Measurements from ENCODE around the gene RNF31.
A peak's percentile ranks its signal among the peaks of the same experiment; 100 is the strongest.

RNF31 gene

GRCh38 chr14:24113379-24113800, 33.9 kb upstream of the RNF31 start:
- DNase-seq (ENCODE audit: low read depth): no peak
- H3K4me3 ChIP-seq (ENCODE audit: low read depth, low read length): peak overlapping the region; percentile 85
- no peak for TF ChIP-seq CTCF (conservative IDR thresholded peaks at IDR 0.05; ENCODE audit: low read depth, low read length)

GRCh38 chr14:24113801-24114531, 33.3 kb upstream of the RNF31 start:
- H3K4me3 ChIP-seq (ENCODE audit: low read depth, low read length): peak overlapping the region; percentile 85
- TF ChIP-seq CTCF (conservative IDR thresholded peaks at IDR 0.05; ENCODE audit: low read depth, low read length): no peak
- DNase-seq (ENCODE audit: low read depth): peak; percentile 82

DNA sequence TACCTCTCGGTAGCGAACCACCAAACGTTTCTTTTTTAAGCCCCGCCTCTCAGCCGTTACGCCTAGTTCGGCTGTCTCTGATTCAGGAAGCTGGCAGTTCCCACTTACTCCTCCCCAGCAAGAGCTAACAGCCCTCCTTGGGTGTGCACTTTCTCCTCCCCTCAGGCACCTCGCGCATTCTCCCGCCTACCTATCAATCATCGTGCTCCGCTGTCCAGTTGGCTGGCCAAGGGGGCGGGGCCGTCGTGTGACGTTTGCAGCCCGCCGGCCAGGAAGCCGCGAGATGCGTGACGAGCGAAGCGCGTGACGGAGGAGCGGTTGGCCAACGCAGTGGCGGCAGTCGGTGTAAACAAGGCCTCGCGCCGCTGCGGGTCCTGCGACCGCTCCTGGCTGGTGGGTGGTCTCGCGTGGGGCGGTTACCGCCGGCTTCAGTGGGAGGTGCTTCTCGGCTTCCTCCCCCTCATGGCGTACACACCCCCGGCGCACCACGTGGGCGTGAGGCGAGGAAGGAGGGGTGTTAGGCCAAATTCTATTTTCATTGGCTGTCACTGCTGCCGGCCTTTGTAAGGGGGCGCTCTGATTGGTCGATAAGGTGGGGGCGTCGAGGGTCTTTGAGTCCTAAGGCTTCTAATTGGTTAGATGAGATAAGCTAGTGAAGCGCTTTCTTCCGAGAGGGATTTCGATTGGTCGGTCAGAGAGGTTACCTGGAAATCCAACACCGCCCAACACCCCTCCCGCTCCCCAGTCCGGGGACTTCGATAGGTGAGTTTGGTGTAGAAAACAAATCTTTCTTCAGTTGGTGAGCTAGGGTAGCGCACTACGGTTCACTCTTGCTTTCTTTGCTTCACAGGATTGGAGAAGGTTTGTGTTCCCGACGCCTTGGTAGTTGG, 32.5 kb upstream of the RNF31 start, which contains the start of the genes DCAF11 and NRL:
TSS of gene DCAF11 (plus strand) at position 246 of the 890 bp plus-strand sequence. CDS start 818 bp downstream, outside the sequence.
TSS of gene NRL (minus strand) at position 418 of the 890 bp plus-strand sequence. CDS start 32,101 bp downstream, outside the sequence.
- peak within 1 kb of the TSS; percentile 91 for H3K4me3 ChIP-seq (ENCODE audit: low read depth, low read length)
- no peak for TF ChIP-seq CTCF (conservative IDR thresholded peaks at IDR 0.05; ENCODE audit: low read depth, low read length)
- peak; percentile 100 for DNase-seq (ENCODE audit: low read depth)

DNA sequence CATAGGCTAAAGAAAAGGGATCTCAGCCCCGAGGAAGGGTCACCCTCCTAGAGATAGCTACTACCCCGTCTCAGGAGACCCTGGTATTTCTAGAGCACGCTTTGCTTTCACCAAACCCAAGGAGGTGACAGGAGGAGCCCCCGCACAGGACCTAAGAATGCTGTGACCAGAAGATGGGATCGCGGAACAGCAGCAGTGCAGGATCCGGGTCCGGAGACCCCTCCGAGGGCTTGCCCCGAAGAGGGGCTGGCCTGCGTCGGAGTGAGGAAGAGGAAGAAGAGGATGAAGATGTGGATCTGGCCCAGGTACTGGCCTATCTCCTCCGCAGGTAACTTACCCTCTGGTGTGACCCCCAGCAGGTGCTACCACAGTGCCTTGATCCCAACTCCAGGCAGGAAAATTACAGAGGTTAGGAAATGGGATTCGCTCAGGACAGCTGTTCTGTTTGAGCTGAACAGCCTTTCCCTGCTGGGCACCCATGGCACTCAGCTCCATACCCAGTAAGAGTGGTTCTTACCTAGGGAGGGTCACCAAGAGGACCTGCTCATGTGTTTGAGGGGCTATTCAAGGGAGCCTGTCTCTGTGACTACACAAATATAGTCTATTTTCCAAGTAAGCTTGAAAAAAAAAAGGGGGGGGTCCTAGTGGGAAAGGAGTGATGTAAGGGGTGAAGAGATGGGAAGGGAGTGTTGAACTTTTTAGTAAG, 31.7 kb upstream of the RNF31 start:
- TF ChIP-seq CTCF (conservative IDR thresholded peaks at IDR 0.05; ENCODE audit: low read depth, low read length): no peak

GRCh38 chr14:24116128-24116814, 31.0 kb upstream of the RNF31 start:
- H3K4me3 ChIP-seq (ENCODE audit: low read depth, low read length): no peak overlapping the region
- no peak for TF ChIP-seq CTCF (conservative IDR thresholded peaks at IDR 0.05; ENCODE audit: low read depth, low read length)
- peak; percentile 48 for DNase-seq (ENCODE audit: low read depth)

More for the DNA sequence above, 31.7 kb upstream of the RNF31 start:
- H3K4me3 ChIP-seq (ENCODE audit: low read depth, low read length): peak overlapping the region; percentile 91
- DNase-seq (ENCODE audit: low read depth): peak; percentile 16

DNA sequence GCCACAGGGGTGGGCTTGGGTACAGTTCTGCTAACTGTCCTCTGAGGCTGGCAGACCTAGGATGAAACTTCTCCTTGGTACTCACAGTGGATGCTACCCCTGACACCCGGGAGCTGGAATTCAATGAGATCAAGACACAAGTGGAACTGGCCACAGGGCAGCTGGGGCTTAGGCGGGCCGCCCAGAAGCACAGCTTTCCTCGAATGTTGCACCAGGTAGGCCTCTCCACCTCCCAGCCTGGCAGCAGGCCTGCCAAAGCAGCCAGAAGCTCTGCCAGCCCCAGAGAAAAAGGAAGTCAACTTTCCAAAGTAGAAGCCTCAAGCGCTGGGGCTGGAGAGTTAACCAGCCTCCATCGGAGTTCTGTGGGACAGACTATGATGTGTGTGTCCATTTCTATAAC, 30.1 kb upstream of the RNF31 start:
- no peak for DNase-seq (ENCODE audit: low read depth)
- no peak overlapping the region for H3K4me3 ChIP-seq (ENCODE audit: low read depth, low read length)
- TF ChIP-seq CTCF (conservative IDR thresholded peaks at IDR 0.05; ENCODE audit: low read depth, low read length): no peak

Data from choroid plexus epithelial cell (primary cell).